ENCODE measurements around the gene PTGES3L. TPM values are rescaled to one million over a fixed set of nuclear protein-coding genes. Genes with fewer than 3 reads are reported as not detected.

Gene PTGES3L
- total and polyA plus RNA-seq, 2 of the 13 experiments (the other 11 are each of a cell fraction or from before 2014, with no cell fraction given) = 1.2 to 2.9 TPM

GRCh38 chr17:43024407-43025289 is 44.8 kb upstream of the PTGES3L start, which contains the start of gene RND2 (continued):
- peak; percentile 41; the same call in 1 of the 2 replicates for TF ChIP-seq ARID3A (IDR thresholded peaks at IDR 0.05; ENCODE audit: low read depth, low read length)
- no peak for TF ChIP-seq ZNF780A (CRISPR knock-in tag; IDR thresholded peaks at IDR 0.05)
- TF ChIP-seq MNT (IDR thresholded peaks at IDR 0.05) = peak; percentile 38; the same call in 1 of the 2 replicates
- TF ChIP-seq LCORL (IDR thresholded peaks at IDR 0.05) = no peak
- TF ChIP-seq LCORL (CRISPR knock-in tag; IDR thresholded peaks at IDR 0.05) = peak; percentile 84
- TF ChIP-seq, protein P1, sequence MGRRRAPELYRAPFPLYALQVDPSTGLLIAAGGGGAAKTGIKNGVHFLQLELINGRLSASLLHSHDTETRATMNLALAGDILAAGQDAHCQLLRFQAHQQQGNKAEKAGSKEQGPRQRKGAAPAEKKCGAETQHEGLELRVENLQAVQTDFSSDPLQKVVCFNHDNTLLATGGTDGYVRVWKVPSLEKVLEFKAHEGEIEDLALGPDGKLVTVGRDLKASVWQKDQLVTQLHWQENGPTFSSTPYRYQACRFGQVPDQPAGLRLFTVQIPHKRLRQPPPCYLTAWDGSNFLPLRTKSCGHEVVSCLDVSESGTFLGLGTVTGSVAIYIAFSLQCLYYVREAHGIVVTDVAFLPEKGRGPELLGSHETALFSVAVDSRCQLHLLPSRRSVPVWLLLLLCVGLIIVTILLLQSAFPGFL (CRISPR knock-in tag; IDR thresholded peaks at IDR 0.05) = no peak
- TF ChIP-seq SALL2 (CRISPR knock-in tag; IDR thresholded peaks at IDR 0.05) = peak; percentile 93
- no peak for TF ChIP-seq ADNP (CRISPR knock-in tag; IDR thresholded peaks at IDR 0.05)
- TF ChIP-seq, protein P2, sequence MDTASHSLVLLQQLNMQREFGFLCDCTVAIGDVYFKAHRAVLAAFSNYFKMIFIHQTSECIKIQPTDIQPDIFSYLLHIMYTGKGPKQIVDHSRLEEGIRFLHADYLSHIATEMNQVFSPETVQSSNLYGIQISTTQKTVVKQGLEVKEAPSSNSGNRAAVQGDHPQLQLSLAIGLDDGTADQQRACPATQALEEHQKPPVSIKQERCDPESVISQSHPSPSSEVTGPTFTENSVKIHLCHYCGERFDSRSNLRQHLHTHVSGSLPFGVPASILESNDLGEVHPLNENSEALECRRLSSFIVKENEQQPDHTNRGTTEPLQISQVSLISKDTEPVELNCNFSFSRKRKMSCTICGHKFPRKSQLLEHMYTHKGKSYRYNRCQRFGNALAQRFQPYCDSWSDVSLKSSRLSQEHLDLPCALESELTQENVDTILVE (CRISPR knock-in tag; IDR thresholded peaks at IDR 0.05) = peak; percentile 70; the same call in 1 of the 2 replicates
- TF ChIP-seq ZNF17 (CRISPR knock-in tag; IDR thresholded peaks at IDR 0.05) = no peak
- no peak for TF ChIP-seq HHEX (CRISPR knock-in tag; IDR thresholded peaks at IDR 0.05)
- TF ChIP-seq ZNF224 (CRISPR knock-in tag; IDR thresholded peaks at IDR 0.05) = 0 out of 2 replicates have a peak, but pooled peaks have one; percentile 54
- TF ChIP-seq, protein P3, sequence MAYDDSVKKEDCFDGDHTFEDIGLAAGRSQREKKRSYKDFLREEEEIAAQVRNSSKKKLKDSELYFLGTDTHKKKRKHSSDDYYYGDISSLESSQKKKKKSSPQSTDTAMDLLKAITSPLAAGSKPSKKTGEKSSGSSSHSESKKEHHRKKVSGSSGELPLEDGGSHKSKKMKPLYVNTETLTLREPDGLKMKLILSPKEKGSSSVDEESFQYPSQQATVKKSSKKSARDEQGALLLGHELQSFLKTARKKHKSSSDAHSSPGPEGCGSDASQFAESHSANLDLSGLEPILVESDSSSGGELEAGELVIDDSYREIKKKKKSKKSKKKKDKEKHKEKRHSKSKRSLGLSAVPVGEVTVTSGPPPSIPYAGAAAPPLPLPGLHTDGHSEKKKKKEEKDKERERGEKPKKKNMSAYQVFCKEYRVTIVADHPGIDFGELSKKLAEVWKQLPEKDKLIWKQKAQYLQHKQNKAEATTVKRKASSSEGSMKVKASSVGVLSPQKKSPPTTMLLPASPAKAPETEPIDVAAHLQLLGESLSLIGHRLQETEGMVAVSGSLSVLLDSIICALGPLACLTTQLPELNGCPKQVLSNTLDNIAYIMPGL (CRISPR knock-in tag; IDR thresholded peaks at IDR 0.05; ENCODE audit: borderline replicate concordance in 1 of 2, low read depth in 1 of 2) = peak; percentile 68 to 82; a peak in 2 of 4 replicates
- no peak for TF ChIP-seq NCOR1 (IDR thresholded peaks at IDR 0.05; ENCODE audit: borderline replicate concordance, low read length)
- TF ChIP-seq, protein P4, sequence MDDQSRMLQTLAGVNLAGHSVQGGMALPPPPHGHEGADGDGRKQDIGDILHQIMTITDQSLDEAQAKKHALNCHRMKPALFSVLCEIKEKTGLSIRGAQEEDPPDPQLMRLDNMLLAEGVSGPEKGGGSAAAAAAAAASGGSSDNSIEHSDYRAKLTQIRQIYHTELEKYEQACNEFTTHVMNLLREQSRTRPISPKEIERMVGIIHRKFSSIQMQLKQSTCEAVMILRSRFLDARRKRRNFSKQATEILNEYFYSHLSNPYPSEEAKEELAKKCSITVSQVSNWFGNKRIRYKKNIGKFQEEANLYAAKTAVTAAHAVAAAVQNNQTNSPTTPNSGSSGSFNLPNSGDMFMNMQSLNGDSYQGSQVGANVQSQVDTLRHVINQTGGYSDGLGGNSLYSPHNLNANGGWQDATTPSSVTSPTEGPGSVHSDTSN (CRISPR knock-in tag; IDR thresholded peaks at IDR 0.05; ENCODE audit: borderline replicate concordance) = no peak
- TF ChIP-seq CREB1 (IDR thresholded peaks at IDR 0.05) = peak; percentile 39; the same call in 1 of the 2 replicates
- TF ChIP-seq CREB1 (CRISPR knock-in tag; IDR thresholded peaks at IDR 0.05) = no peak
- no peak for TF ChIP-seq ZFYVE20 (CRISPR knock-in tag; IDR thresholded peaks at IDR 0.05; ENCODE audit: borderline replicate concordance, low read depth)

All from HepG2 (cell line).